ENCODE results near the gene CLDN5.
"Not testable (repeated sequence)": the region's sequence is repeated elsewhere in the genome, so short reads cannot be mapped to it uniquely, and the experiment has no call there.

CLDN5 gene

GRCh38 chr22:19524170-19525115, at the start of gene CLDN5:
Gene CLDN5 (minus strand): TSS chr22:19524410. CDS start chr22:19524255, 155 bp downstream.
- FAIRE-seq: no peak

- FAIRE-seq: no peak
Measured at GRCh38 chr22:19571995-19572394, 47.8 kb upstream of the CLDN5 start.

GRCh38 chr22:19571207-19571795, 47.1 kb upstream of the CLDN5 start:
- FAIRE-seq: no peak

- no peak for FAIRE-seq
Measured at GRCh38 chr22:19569976-19570375, 45.8 kb upstream of the CLDN5 start.

GRCh38 chr22:19569276-19569640, 45.0 kb upstream of the CLDN5 start:
- FAIRE-seq: no peak

GRCh38 chr22:19568337-19569275, 44.4 kb upstream of the CLDN5 start:
- no peak for FAIRE-seq

GRCh38 chr22:19567157-19568009, 43.2 kb upstream of the CLDN5 start:
- FAIRE-seq: no peak

- FAIRE-seq: no peak
Measured at GRCh38 chr22:19566279-19567156, 42.3 kb upstream of the CLDN5 start.

- FAIRE-seq: no peak
Measured at GRCh38 chr22:19565382-19566278, 41.4 kb upstream of the CLDN5 start.

GRCh38 chr22:19559956-19560355, 35.7 kb upstream of the CLDN5 start:
- no peak for FAIRE-seq

GRCh38 chr22:19559324-19559811, 35.2 kb upstream of the CLDN5 start:
- FAIRE-seq: no peak

GRCh38 chr22:19556963-19557545, 32.8 kb upstream of the CLDN5 start:
- FAIRE-seq: no peak

GRCh38 chr22:19555651-19556050, 31.4 kb upstream of the CLDN5 start:
- no peak for FAIRE-seq

GRCh38 chr22:19554834-19555404, 30.7 kb upstream of the CLDN5 start:
- no peak for FAIRE-seq

- FAIRE-seq: no peak
Measured at GRCh38 chr22:19553201-19553600, 29.0 kb upstream of the CLDN5 start.

GRCh38 chr22:19550382-19550781, 26.2 kb upstream of the CLDN5 start:
- no peak for FAIRE-seq

GRCh38 chr22:19549428-19549827, 25.2 kb upstream of the CLDN5 start:
- FAIRE-seq: no peak

- no peak for FAIRE-seq
Measured at GRCh38 chr22:19548964-19549363, 24.8 kb upstream of the CLDN5 start.

- FAIRE-seq: not testable (repeated sequence)
Measured at GRCh38 chr22:19548427-19548826, 24.2 kb upstream of the CLDN5 start.
